Endothelial cell of umbilical vein (primary cell): Measurements from ENCODE around the gene CCR3. TPM values are rescaled to one million over a fixed set of nuclear protein-coding genes. Genes with fewer than 3 reads are reported as not detected.

Source experiments
- BruUV-seq: library from RNA; stranded (reverse); fragments of 400-500 nt; replicated peaks from 2 replicates; lab custom pipeline; 2021; lab: Mats Ljungman, UMichigan
- CTCF ChIA-PET: fragments of 300-600, 350-600 bp; sonication (Branson Sonifier 250); formaldehyde crosslinking; loops from one replicate; lab custom pipeline; 2021; ENCODE audit warnings: antibody characterized with exemption, inconsistent platforms; lab: Charles Lee
- POLR2A ChIA-PET: fragments of 300-600, 350-600 bp; sonication (Branson Sonifier 250); formaldehyde crosslinking; loops from one replicate; lab custom pipeline; 2021; ENCODE audit warnings: antibody characterized with exemption, inconsistent platforms; lab: Charles Lee
- DNase-seq: peaks from one replicate; pipeline ENCODE4 v3.0.0-alpha.2; 2011; ENCODE audit warnings: low read depth, low spot score
- FAIRE-seq: peaks from 2 replicates; lab custom pipeline; 2011; peaks lifted over from hg19 to GRCh38; lab: Jason Lieb, UNC
- H2AFZ ChIP-seq: 2 replicates; pipeline ENCODE4 v1.6.0; 2012; ENCODE audit warnings: low read depth, low read length, control low read depth, inconsistent platforms
- H3K27ac ChIP-seq: 2 replicates; pipeline ENCODE4 v1.5.1; 2011; ENCODE audit warnings: low read depth, mild to moderate bottlenecking, control low read depth, low read length, moderate library complexity; ENCODE audit not compliant: insufficient read depth
- H3K27me3 ChIP-seq, 2 experiments: 2 replicates each; pipeline versions ENCODE4 v1.6.0 to v1.6.1; 2011; ENCODE audit warnings: low read length in 2 of 2, mixed read lengths in 1 of 2; ENCODE audit not compliant: control insufficient read depth in 2 of 2, insufficient read depth in 2 of 2
- H3K36me3 ChIP-seq, 2 experiments: 2 replicates in 1 of 2; 3 replicates in 1 of 2; pipeline ENCODE4 v1.5.1; 2011; ENCODE audit warnings: low read length in 2 of 2, mild to moderate bottlenecking in 1 of 2, moderate library complexity in 1 of 2; ENCODE audit not compliant: control insufficient read depth in 2 of 2, insufficient read depth in 2 of 2; ENCODE audit errors: extremely low read depth in 1 of 2
- H3K4me1 ChIP-seq: 3 replicates; pipeline ENCODE4 v1.5.1; 2011; ENCODE audit warnings: mild to moderate bottlenecking, low read length; ENCODE audit not compliant: control insufficient read depth, insufficient read depth; ENCODE audit errors: extremely low read depth
- H3K4me2 ChIP-seq: 2 replicates; pipeline ENCODE4 v1.6.1; 2011; ENCODE audit warnings: low read length, control low read depth, mixed read lengths; ENCODE audit not compliant: insufficient read depth
- H3K4me3 ChIP-seq, 3 experiments: fragments of 200-600 bp in 1 of 3; sonication (generic), shearing (Covaris generic) in 1 of 3; replicated peaks in 1 of 3; 2 replicates each; pipeline ENCODE4 v1.5.1; 2011 to 2016; ENCODE audit warnings: control low read depth in 3 of 3, low read length in 3 of 3, mild to moderate bottlenecking in 2 of 3, inconsistent platforms in 1 of 3, low read depth in 1 of 3, moderate library complexity in 1 of 3; ENCODE audit not compliant: insufficient read depth in 1 of 3
- H3K79me2 ChIP-seq: 2 replicates; pipeline ENCODE4 v1.6.0; 2012; ENCODE audit warnings: low read length, inconsistent platforms; ENCODE audit not compliant: control insufficient read depth, insufficient read depth
- H3K9ac ChIP-seq: replicated peaks from 2 replicates; pipeline ENCODE3; 2011; ENCODE audit warnings: low read length, control low read depth; ENCODE audit not compliant: insufficient read depth; ENCODE audit errors: extremely low read depth
- H3K9me1 ChIP-seq: replicated peaks from 3 replicates; pipeline ENCODE4 v1.6.0; 2011; ENCODE audit warnings: mild to moderate bottlenecking, low read length; ENCODE audit not compliant: control insufficient read depth, insufficient read depth; ENCODE audit errors: extremely low read depth
- H3K9me3 ChIP-seq: replicated peaks from 2 replicates; pipeline ENCODE4 v1.5.1; 2012; ENCODE audit warnings: low read length, inconsistent platforms; ENCODE audit not compliant: control insufficient read depth, insufficient read depth
- H4K20me1 ChIP-seq: replicated peaks from 2 replicates; pipeline ENCODE3; 2011; ENCODE audit warnings: mild to moderate bottlenecking, low read length; ENCODE audit not compliant: control insufficient read depth, insufficient read depth; ENCODE audit errors: extremely low read depth
- CTCF ChIP-seq, 2 donors: IDR thresholded peaks; 1 replicate in 1 of 2; 2 replicates in 1 of 2; pipeline ENCODE4 v1.5.1; 2011; ENCODE audit warnings: low read length in 2 of 2, mild to moderate bottlenecking in 2 of 2, moderate library complexity in 2 of 2, control low read depth in 1 of 2, inconsistent platforms in 1 of 2, low read depth in 1 of 2; ENCODE audit not compliant: insufficient read depth in 1 of 2; ENCODE audit errors: extremely low read depth in 1 of 2
- EZH2 ChIP-seq: IDR thresholded peaks from 2 replicates; pipeline ENCODE4 v1.6.1; 2012; ENCODE audit warnings: borderline replicate concordance, low read depth, mild to moderate bottlenecking, moderate library complexity, low read length, inconsistent platforms; ENCODE audit not compliant: severe bottlenecking
- FOS ChIP-seq: IDR thresholded peaks from 2 replicates; pipeline ENCODE4 v1.6.1; 2011; ENCODE audit warnings: mild to moderate bottlenecking, low read length, moderate library complexity, borderline replicate concordance; ENCODE audit not compliant: insufficient read depth
- GATA2 ChIP-seq: IDR thresholded peaks from 2 replicates; pipeline ENCODE4 v1.7.0; 2011; ENCODE audit warnings: low read depth, mild to moderate bottlenecking, moderate library complexity, mixed read lengths, low read length; ENCODE audit not compliant: insufficient read length, insufficient read depth
- JUN ChIP-seq: IDR thresholded peaks from 2 replicates; pipeline ENCODE4 v1.6.1; 2011; ENCODE audit warnings: borderline replicate concordance, low read depth; ENCODE audit not compliant: insufficient read length, insufficient read depth
- MYC ChIP-seq: IDR thresholded peaks from one replicate; pipeline ENCODE4 v1.6.1; 2011; ENCODE audit warnings: mild to moderate bottlenecking, low read depth, low read length
- POLR2A ChIP-seq: IDR thresholded peaks from 2 replicates; pipeline ENCODE4 v1.6.1; 2012; ENCODE audit warnings: low read depth, mild to moderate bottlenecking, control low read depth, low read length
- POLR2AphosphoS5 ChIP-seq: IDR thresholded peaks from 2 replicates; pipeline ENCODE4 v1.6.1; 2012; ENCODE audit warnings: low read depth, mild to moderate bottlenecking, control low read depth, low read length, moderate library complexity; ENCODE audit not compliant: insufficient read depth
- dilution Hi-C: fragments of 300-500 bp; cut with MboI; formaldehyde crosslinking; loops from one replicate; pipeline ENCODE4 v1.15.0; 2019; ENCODE audit warnings: low sequenced_read_pairs; ENCODE audit not compliant: extremely low pct_ligation_motif_present
- intact Hi-C: fragments of 100-400 bp; cut with micrococcal nuclease; formaldehyde crosslinking; loops from one replicate; pipeline ENCODE4 v1.10.0; 2022
- polyA plus RNA-seq, 4 experiments: library from polyadenylated mRNA; depleted of rRNA in 3 of 4; stranded (reverse) in 3 of 4; unstranded in 1 of 4; fragments of >200 nt; gene quantifications; 2 replicates each; pipeline versions ENCODE4 v1.2.1 to v1.2.3, GENCODE V29; 2011 to 2012; ENCODE audit warnings: missing spikeins in 1 of 4
- total RNA-seq: library from RNA; stranded (reverse); gene quantifications from 2 replicates; pipeline ENCODE4 v1.2.3, GENCODE V29; 2021
- TF ChIP-seq, protein P1 (sequence below): IDR thresholded peaks from 2 replicates; pipeline ENCODE4 v1.6.1; 2011; ENCODE audit not compliant: insufficient read depth, insufficient read length

The CCR3 gene
- total and polyA plus RNA-seq, 2 donors (not counting 3 experiments of a cell fraction or from before 2014, with no cell fraction given) = not detected

DNA sequence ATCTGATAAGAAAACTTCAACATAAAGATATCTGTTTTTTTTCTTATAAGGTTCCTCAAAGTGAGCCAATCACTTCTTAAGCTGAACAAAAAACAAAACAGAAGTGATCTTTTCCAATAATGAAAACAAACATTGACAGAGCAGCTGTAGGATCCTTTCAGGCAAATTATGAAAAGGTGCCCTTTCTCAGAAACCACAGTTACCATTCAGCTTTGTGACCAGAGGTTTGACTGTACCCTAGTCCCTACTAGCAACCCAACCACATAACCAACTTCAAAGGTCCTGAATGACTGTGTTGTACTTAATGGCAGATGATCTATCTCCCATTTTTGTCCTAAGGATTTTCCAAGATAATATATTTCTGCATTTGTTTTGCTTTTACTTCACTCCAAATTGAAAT is 72.3 kb downstream of the CCR3 start:
- Histone ChIP-seq H3K9me3 (no peaks in the 10 kb centered on the region), H3K36me3 (no peaks in the 10 kb centered on the region), H3K4me2 (no peak overlapping the region), H3K79me2 (no peaks in the 10 kb centered on the region), H3K4me1 (no peaks in the 10 kb centered on the region), H2AFZ (no peak overlapping the region), H3K9ac (no peak overlapping the region), H3K27ac (no peak overlapping the region), H4K20me1 (no peaks in the 10 kb centered on the region), H3K4me3 (no peak overlapping the region), H3K27me3 (peaks cover 0 to 5% of the 10 kb centered on the region in 2 experiments), H3K9me1 (no peaks in the 10 kb centered on the region)
- FAIRE-seq (no peak), DNase-seq (no peak)
- TF ChIP-seq JUN = no peak
- no peak for TF ChIP-seq GATA2
- TF ChIP-seq POLR2AphosphoS5 = no peak
- no peak for TF ChIP-seq MYC
- no peak for TF ChIP-seq CTCF (IDR thresholded peaks at IDR 0.05; ENCODE audit: extremely low read depth in 1 of 2, insufficient read depth in 1 of 2, low read depth in 1 of 2, low read length in 2 of 2)
- no peak for TF ChIP-seq POLR2A
- no peak for TF ChIP-seq EZH2
- no peak for TF ChIP-seq FOS
- TF ChIP-seq, protein P1, sequence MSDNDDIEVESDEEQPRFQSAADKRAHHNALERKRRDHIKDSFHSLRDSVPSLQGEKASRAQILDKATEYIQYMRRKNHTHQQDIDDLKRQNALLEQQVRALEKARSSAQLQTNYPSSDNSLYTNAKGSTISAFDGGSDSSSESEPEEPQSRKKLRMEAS = no peak
- POLR2A ChIA-PET = no interaction called here
- dilution Hi-C loops (no loop called here), intact Hi-C loops (no loop called here)
- CTCF ChIA-PET = no interaction called here
- BruUV-seq = no TSS peak
